ENCODE results near the gene GRIP1.

- TF ChIP-seq ZNF274 (IDR thresholded peaks at IDR 0.05; ENCODE audit: low read depth, low read length), result no peak
- no peak for TF ChIP-seq SUZ12 (IDR thresholded peaks at IDR 0.05; ENCODE audit: extremely low read depth, insufficient read depth, insufficient read length)
- TF ChIP-seq YY1 (IDR thresholded peaks at IDR 0.05; ENCODE audit: insufficient read depth, insufficient read length), result no peak
Observed at GRCh38 chr12:66692170-66692569, 13.3 kb upstream of the GRIP1 start.

Measured in NT2/D1 (cell line).